Measurements from ENCODE around the gene ACTN2.

The ACTN2 gene

DNA sequence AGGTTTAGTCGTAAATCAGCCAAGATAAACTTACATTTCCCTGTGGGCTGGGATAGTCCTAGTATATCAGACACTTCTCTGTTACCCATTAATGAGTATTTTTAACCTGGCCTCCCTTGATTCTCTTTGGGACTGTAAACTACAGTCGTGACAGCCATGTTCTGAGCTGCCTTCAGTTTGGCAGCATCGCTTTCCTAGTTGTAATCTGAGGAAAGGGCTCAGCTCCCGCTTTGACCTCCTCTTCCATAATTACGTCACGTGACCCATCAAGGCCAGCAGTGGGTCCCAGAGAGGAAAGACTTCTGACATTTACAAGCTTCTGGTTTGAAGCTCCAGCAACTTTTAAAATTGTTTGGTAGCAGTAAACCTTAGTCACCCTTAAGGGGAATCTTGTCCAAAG is 74.2 kb downstream of the ACTN2 start:
- TF ChIP-seq ARNTL (CRISPR knock-in tag; IDR thresholded peaks at IDR 0.05; ENCODE audit: borderline replicate concordance, low read depth) (no peak), BACH2 (CRISPR knock-in tag; IDR thresholded peaks at IDR 0.05; ENCODE audit: borderline replicate concordance) (no peak), RARB (CRISPR knock-in tag; IDR thresholded peaks at IDR 0.05) (no peak), CSDC2 (CRISPR knock-in tag; IDR thresholded peaks at IDR 0.05) (no peak), ZNF70 (CRISPR knock-in tag; IDR thresholded peaks at IDR 0.05) (no peak), ZFP3 (CRISPR knock-in tag; IDR thresholded peaks at IDR 0.05) (no peak), ESRRG (CRISPR knock-in tag; IDR thresholded peaks at IDR 0.05) (no peak)
- TF ChIP-seq, protein P1, sequence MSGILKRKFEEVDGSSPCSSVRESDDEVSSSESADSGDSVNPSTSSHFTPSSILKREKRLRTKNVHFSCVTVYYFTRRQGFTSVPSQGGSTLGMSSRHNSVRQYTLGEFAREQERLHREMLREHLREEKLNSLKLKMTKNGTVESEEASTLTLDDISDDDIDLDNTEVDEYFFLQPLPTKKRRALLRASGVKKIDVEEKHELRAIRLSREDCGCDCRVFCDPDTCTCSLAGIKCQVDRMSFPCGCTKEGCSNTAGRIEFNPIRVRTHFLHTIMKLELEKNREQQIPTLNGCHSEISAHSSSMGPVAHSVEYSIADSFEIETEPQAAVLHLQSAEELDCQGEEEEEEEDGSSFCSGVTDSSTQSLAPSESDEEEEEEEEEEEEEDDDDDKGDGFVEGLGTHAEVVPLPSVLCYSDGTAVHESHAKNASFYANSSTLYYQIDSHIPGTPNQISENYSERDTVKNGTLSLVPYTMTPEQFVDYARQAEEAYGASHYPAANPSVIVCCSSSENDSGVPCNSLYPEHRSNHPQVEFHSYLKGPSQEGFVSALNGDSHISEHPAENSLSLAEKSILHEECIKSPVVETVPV (CRISPR knock-in tag; IDR thresholded peaks at IDR 0.05) = no peak
- TF ChIP-seq, protein P2, sequence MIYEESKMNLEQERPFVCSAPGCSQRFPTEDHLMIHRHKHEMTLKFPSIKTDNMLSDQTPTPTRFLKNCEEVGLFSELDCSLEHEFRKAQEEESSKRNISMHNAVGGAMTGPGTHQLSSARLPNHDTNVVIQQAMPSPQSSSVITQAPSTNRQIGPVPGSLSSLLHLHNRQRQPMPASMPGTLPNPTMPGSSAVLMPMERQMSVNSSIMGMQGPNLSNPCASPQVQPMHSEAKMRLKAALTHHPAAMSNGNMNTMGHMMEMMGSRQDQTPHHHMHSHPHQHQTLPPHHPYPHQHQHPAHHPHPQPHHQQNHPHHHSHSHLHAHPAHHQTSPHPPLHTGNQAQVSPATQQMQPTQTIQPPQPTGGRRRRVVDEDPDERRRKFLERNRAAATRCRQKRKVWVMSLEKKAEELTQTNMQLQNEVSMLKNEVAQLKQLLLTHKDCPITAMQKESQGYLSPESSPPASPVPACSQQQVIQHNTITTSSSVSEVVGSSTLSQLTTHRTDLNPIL (CRISPR knock-in tag; IDR thresholded peaks at IDR 0.05; ENCODE audit: low read depth) = no peak
- ATAC-seq = no peak

DNA sequence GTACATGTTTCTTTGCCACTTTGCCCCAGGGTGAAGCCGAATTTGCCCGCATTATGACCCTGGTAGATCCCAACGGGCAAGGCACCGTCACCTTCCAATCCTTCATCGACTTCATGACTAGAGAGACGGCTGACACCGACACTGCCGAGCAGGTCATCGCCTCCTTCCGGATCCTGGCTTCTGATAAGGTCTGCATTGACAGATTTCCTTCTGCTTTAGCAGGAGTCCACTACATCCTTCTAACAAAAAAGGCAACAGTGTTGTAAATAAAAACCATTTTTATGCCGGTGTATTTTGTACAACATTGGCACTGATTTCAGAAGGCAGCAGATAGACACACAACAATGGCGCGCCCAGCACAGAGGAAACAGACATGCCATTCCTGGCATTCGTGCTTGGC is 74.7 kb downstream of the ACTN2 start:
- no peak for ATAC-seq
- TF ChIP-seq ESRRG (CRISPR knock-in tag; IDR thresholded peaks at IDR 0.05) (no peak), ARNTL (CRISPR knock-in tag; IDR thresholded peaks at IDR 0.05; ENCODE audit: borderline replicate concordance, low read depth) (no peak), ZC3H10 (CRISPR knock-in tag; IDR thresholded peaks at IDR 0.05) (no peak), GLIS3 (CRISPR knock-in tag; IDR thresholded peaks at IDR 0.05) (no peak), ZFP30 (CRISPR knock-in tag; IDR thresholded peaks at IDR 0.05) (no peak), BACH2 (CRISPR knock-in tag; IDR thresholded peaks at IDR 0.05; ENCODE audit: borderline replicate concordance) (no peak), ZFP3 (CRISPR knock-in tag; IDR thresholded peaks at IDR 0.05) (no peak), ZNF565 (CRISPR knock-in tag; conservative IDR thresholded peaks at IDR 0.05; ENCODE audit: low read depth) (no peak), ISL1 (CRISPR knock-in tag; IDR thresholded peaks at IDR 0.05) (no peak), OSR1 (CRISPR knock-in tag; IDR thresholded peaks at IDR 0.05) (no peak), ZNF70 (CRISPR knock-in tag; IDR thresholded peaks at IDR 0.05) (no peak), SNAI2 (CRISPR knock-in tag; IDR thresholded peaks at IDR 0.05) (no peak), ZNF8 (CRISPR knock-in tag; IDR thresholded peaks at IDR 0.05) (no peak), RARB (CRISPR knock-in tag; IDR thresholded peaks at IDR 0.05) (no peak), TOX (CRISPR knock-in tag; IDR thresholded peaks at IDR 0.05; ENCODE audit: borderline replicate concordance) (no peak), PPARA (CRISPR knock-in tag; IDR thresholded peaks at IDR 0.05; ENCODE audit: borderline replicate concordance) (no peak)
- TF ChIP-seq, protein P3, sequence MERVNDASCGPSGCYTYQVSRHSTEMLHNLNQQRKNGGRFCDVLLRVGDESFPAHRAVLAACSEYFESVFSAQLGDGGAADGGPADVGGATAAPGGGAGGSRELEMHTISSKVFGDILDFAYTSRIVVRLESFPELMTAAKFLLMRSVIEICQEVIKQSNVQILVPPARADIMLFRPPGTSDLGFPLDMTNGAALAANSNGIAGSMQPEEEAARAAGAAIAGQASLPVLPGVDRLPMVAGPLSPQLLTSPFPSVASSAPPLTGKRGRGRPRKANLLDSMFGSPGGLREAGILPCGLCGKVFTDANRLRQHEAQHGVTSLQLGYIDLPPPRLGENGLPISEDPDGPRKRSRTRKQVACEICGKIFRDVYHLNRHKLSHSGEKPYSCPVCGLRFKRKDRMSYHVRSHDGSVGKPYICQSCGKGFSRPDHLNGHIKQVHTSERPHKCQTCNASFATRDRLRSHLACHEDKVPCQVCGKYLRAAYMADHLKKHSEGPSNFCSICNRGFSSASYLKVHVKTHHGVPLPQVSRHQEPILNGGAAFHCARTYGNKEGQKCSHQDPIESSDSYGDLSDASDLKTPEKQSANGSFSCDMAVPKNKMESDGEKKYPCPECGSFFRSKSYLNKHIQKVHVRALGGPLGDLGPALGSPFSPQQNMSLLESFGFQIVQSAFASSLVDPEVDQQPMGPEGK (CRISPR knock-in tag; IDR thresholded peaks at IDR 0.05; ENCODE audit: borderline replicate concordance) = no peak
- TF ChIP-seq, protein P2 (CRISPR knock-in tag; IDR thresholded peaks at IDR 0.05; ENCODE audit: low read depth) = no peak
- TF ChIP-seq, protein P4, sequence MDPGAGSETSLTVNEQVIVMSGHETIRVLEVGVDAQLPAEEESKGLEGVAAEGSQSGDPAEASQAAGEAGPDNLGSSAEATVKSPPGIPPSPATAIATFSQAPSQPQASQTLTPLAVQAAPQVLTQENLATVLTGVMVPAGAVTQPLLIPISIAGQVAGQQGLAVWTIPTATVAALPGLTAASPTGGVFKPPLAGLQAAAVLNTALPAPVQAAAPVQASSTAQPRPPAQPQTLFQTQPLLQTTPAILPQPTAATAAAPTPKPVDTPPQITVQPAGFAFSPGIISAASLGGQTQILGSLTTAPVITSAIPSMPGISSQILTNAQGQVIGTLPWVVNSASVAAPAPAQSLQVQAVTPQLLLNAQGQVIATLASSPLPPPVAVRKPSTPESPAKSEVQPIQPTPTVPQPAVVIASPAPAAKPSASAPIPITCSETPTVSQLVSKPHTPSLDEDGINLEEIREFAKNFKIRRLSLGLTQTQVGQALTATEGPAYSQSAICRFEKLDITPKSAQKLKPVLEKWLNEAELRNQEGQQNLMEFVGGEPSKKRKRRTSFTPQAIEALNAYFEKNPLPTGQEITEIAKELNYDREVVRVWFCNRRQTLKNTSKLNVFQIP (CRISPR knock-in tag; IDR thresholded peaks at IDR 0.05; ENCODE audit: borderline replicate concordance, low read depth) = no peak

DNA sequence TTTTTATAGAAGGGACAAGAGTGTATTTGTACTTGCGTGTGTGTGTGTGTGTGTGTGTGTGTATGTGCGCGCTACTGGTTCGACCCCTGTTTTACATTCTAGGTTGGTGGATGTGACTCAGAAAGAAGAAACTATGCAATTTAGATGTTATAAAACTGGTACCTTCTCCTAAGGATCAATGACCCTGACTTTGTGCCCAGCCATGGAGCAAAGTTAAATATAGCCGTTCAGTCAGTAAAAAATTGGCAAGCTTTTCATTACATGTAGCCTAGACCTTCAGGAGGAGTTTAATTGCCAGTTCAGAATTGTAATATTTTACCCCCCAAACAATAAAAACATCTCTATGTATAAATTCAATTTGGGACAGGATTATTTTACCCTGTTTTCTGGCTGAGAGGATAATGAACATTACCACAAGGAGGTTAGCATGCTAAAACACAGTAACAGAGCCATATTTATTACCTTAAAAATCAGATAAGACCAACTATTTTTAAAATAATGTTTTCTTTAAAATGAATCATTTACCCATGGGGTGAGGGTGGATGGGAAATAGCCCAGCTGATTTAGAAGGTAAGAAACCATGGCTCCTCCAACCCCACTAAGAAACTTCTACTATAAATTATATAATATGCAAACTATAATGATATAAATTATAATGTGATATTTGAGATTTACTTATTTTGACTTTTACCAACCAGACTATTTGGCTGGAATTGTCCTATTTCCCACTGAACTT is 75.3 kb downstream of the ACTN2 start:
- TF ChIP-seq ZNF70 (CRISPR knock-in tag; IDR thresholded peaks at IDR 0.05) (no peak), SNAI2 (CRISPR knock-in tag; IDR thresholded peaks at IDR 0.05) (no peak), ARNTL (CRISPR knock-in tag; IDR thresholded peaks at IDR 0.05; ENCODE audit: borderline replicate concordance, low read depth) (no peak), RARB (CRISPR knock-in tag; IDR thresholded peaks at IDR 0.05) (no peak), ZNF565 (CRISPR knock-in tag; conservative IDR thresholded peaks at IDR 0.05; ENCODE audit: low read depth) (no peak), ESRRG (CRISPR knock-in tag; IDR thresholded peaks at IDR 0.05) (no peak), ZFP3 (CRISPR knock-in tag; IDR thresholded peaks at IDR 0.05) (no peak), BACH2 (CRISPR knock-in tag; IDR thresholded peaks at IDR 0.05; ENCODE audit: borderline replicate concordance) (no peak), PPARA (CRISPR knock-in tag; IDR thresholded peaks at IDR 0.05; ENCODE audit: borderline replicate concordance) (no peak), ISL1 (CRISPR knock-in tag; IDR thresholded peaks at IDR 0.05) (no peak), GLIS3 (CRISPR knock-in tag; IDR thresholded peaks at IDR 0.05) (no peak), CSDC2 (CRISPR knock-in tag; IDR thresholded peaks at IDR 0.05) (no peak), OSR1 (CRISPR knock-in tag; IDR thresholded peaks at IDR 0.05) (no peak), ZC3H10 (CRISPR knock-in tag; IDR thresholded peaks at IDR 0.05) (no peak)
- TF ChIP-seq, protein P3 (CRISPR knock-in tag; IDR thresholded peaks at IDR 0.05; ENCODE audit: borderline replicate concordance) = no peak
- TF ChIP-seq, protein P1 (CRISPR knock-in tag; IDR thresholded peaks at IDR 0.05) = no peak
- no peak for ATAC-seq
